GM18507 (cell line): ENCODE measurements around the gene HOXB4.
A peak's percentile ranks its signal among the peaks of the same experiment; 100 is the strongest.

Experiments used
- DNase-seq: peaks from one replicate; pipeline ENCODE4 v3.0.0; 2011; ENCODE audit warnings: low read depth; ENCODE audit not compliant: insufficient read length; ENCODE audit errors: extremely low spot score
- FAIRE-seq: peaks from 2 replicates; lab custom pipeline; 2011; peaks lifted over from hg19 to GRCh38; lab: Jason Lieb, UNC

HOXB4 gene

GRCh38 chr17:48576479-48577309 is 1.5 kb downstream of the HOXB4 start:
- FAIRE-seq (no peak), DNase-seq (no peak)

GRCh38 chr17:48575673-48576478 is 2.3 kb downstream of the HOXB4 start:
- DNase-seq (no peak), FAIRE-seq (peak; percentile 60)

GRCh38 chr17:48575066-48575582 is 3.0 kb downstream of the HOXB4 start:
- DNase-seq (no peak), FAIRE-seq (no peak)

- DNase-seq (no peak), FAIRE-seq (no peak)
These were observed 3.6 kb downstream of the HOXB4 start for GRCh38 chr17:48574505-48575065.

- DNase-seq (no peak), FAIRE-seq (no peak)
These were observed 6.2 kb downstream of the HOXB4 start for GRCh38 chr17:48571826-48572417.

- FAIRE-seq (no peak), DNase-seq (no peak)
These were observed 6.9 kb downstream of the HOXB4 start for GRCh38 chr17:48571024-48571818.

- FAIRE-seq = no peak
- DNase-seq = no peak
These were observed 7.7 kb downstream of the HOXB4 start for GRCh38 chr17:48570325-48571023.

GRCh38 chr17:48569674-48570324 is 8.4 kb downstream of the HOXB4 start:
- no peak for FAIRE-seq

GRCh38 chr17:48569240-48569582 is 8.9 kb downstream of the HOXB4 start:
- FAIRE-seq = no peak
- DNase-seq = no peak

More at GRCh38 chr17:48569674-48570324, 8.4 kb downstream of the HOXB4 start:
- no peak for DNase-seq

GRCh38 chr17:48568499-48569239 is 9.5 kb downstream of the HOXB4 start:
- no peak for FAIRE-seq
- DNase-seq = no peak

- FAIRE-seq = no peak
These were observed 10.3 kb downstream of the HOXB4 start for GRCh38 chr17:48567646-48568354.

GRCh38 chr17:48567209-48567608 is 10.9 kb downstream of the HOXB4 start:
- no peak for DNase-seq
- FAIRE-seq = no peak

More at GRCh38 chr17:48567646-48568354, 10.3 kb downstream of the HOXB4 start:
- DNase-seq = no peak

- DNase-seq (no peak), FAIRE-seq (no peak)
These were observed 11.4 kb downstream of the HOXB4 start for GRCh38 chr17:48566717-48567116.

GRCh38 chr17:48565925-48566710 is 12.0 kb downstream of the HOXB4 start:
- no peak for FAIRE-seq
- DNase-seq = no peak

- FAIRE-seq (no peak), DNase-seq (no peak)
These were observed 13.1 kb downstream of the HOXB4 start for GRCh38 chr17:48565022-48565554.
